Measurements from ENCODE around the gene TIMM13.

GRCh38 chr19:2458054-2458453 is 30.7 kb upstream of the TIMM13 start:
- TF ChIP-seq, protein P1, sequence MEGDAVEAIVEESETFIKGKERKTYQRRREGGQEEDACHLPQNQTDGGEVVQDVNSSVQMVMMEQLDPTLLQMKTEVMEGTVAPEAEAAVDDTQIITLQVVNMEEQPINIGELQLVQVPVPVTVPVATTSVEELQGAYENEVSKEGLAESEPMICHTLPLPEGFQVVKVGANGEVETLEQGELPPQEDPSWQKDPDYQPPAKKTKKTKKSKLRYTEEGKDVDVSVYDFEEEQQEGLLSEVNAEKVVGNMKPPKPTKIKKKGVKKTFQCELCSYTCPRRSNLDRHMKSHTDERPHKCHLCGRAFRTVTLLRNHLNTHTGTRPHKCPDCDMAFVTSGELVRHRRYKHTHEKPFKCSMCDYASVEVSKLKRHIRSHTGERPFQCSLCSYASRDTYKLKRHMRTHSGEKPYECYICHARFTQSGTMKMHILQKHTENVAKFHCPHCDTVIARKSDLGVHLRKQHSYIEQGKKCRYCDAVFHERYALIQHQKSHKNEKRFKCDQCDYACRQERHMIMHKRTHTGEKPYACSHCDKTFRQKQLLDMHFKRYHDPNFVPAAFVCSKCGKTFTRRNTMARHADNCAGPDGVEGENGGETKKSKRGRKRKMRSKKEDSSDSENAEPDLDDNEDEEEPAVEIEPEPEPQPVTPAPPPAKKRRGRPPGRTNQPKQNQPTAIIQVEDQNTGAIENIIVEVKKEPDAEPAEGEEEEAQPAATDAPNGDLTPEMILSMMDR (conservative IDR thresholded peaks at IDR 0.05): no peak
- no peak for TF ChIP-seq ZFX (IDR thresholded peaks at IDR 0.05)

Data from C4-2B (cell line).